Activated CD4-positive, alpha-beta memory T cell treated with anti-CD3 and anti-CD28 coated beads, Interleukin-2, amount 10 ng/mL, durations not matched to agents 7 days and 5 days (primary cell): Measurements from ENCODE around the gene VSNL1. TPM values are rescaled to one million over a fixed set of nuclear protein-coding genes. Genes with fewer than 3 reads are reported as not detected.

Experiments
- CTCF ChIA-PET: fragments of 350-600 bp; sonication (Branson Sonifier 250); formaldehyde crosslinking; loops from one replicate; lab custom pipeline; 2021; ENCODE audit warnings: antibody characterized with exemption, inconsistent platforms; lab: Charles Lee
- POLR2A ChIA-PET: fragments of 350-600 bp; sonication (Branson Sonifier 250); formaldehyde crosslinking; loops from one replicate; lab custom pipeline; 2021; ENCODE audit warnings: antibody characterized with exemption; lab: Charles Lee
- DNase-seq: peaks from one replicate; pipeline ENCODE4 v3.0.0-alpha.2; 2020
- H3K27ac Mint-ChIP-seq: one replicate; pipeline ENCODE4 v1.8.0; 2021; ENCODE audit warnings: mild to moderate bottlenecking, mixed read lengths
- H3K27me3 Mint-ChIP-seq: one replicate; pipeline ENCODE4 v1.8.0; 2021; ENCODE audit warnings: mixed read lengths
- H3K36me3 Mint-ChIP-seq: one replicate; pipeline ENCODE4 v1.8.0; 2021; ENCODE audit warnings: low read depth, mixed read lengths
- H3K4me1 Mint-ChIP-seq: one replicate; pipeline ENCODE4 v1.8.0; 2021; ENCODE audit warnings: mixed read lengths
- H3K4me3 Mint-ChIP-seq: one replicate; pipeline ENCODE4 v1.8.0; 2021; ENCODE audit warnings: mild to moderate bottlenecking, mixed read lengths
- H3K9me3 Mint-ChIP-seq: one replicate; pipeline ENCODE4 v1.8.0; 2021; ENCODE audit warnings: mixed read lengths
- total RNA-seq, 2 experiments: library from RNA; stranded (reverse); gene quantifications; one replicate each; pipeline ENCODE4 v1.2.3, GENCODE V29; 2021

The VSNL1 gene
- total RNA-seq = not detected

GRCh38 chr2:17540093-17540812 is at the start of gene VSNL1:
Gene VSNL1, plus strand, starts transcription at chr2:17540696. Its CDS starts 51,379 bp downstream, at chr2:17592075.
- Mint-ChIP-seq H3K27me3 (peaks cover 56% of the 10 kb centered on the region), H3K36me3 (no peaks in the 10 kb centered on the region), H3K27ac (no peak within 1 kb of the TSS), H3K4me3 (peak within 1 kb of the TSS; percentile 30), H3K9me3 (no peaks in the 10 kb centered on the region), H3K4me1 (peaks cover 2% of the 10 kb centered on the region)
- CTCF ChIA-PET = no interaction called here
- POLR2A ChIA-PET = no interaction called here
- no peak for DNase-seq

DNA sequence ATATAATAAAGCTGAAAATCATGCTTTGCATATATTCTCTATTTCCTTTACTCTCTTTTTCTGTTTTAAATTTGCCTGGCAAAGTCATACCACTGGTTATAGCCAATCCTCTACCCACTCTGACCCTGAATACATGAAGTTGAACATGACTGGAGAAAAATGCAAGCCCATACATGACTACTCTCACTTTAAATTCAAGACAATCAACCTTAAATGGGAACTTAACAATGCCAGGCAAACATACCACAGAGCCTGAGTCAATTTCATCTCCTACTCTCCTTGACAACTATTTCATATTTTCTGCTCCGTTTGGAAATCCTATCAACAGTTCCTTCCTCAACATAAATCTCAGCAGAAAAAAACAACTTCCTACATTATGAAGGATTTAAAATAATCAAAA is 44.9 kb upstream of the VSNL1 start:
- ChIA-PET CTCF (no interaction called here), POLR2A (no interaction called here)
- Mint-ChIP-seq H3K9me3 (no peaks in the 10 kb centered on the region), H3K4me3 (no peak overlapping the region), H3K27me3 (no peaks in the 10 kb centered on the region), H3K4me1 (no peaks in the 10 kb centered on the region), H3K27ac (no peak overlapping the region), H3K36me3 (no peaks in the 10 kb centered on the region)
- DNase-seq = no peak

- ChIA-PET POLR2A (no interaction called here), CTCF (no interaction called here)
- Mint-ChIP-seq H3K4me1 (no peaks in the 10 kb centered on the region), H3K27me3 (no peaks in the 10 kb centered on the region), H3K36me3 (no peaks in the 10 kb centered on the region), H3K4me3 (no peak overlapping the region), H3K27ac (no peak overlapping the region), H3K9me3 (no peaks in the 10 kb centered on the region)
- no peak for DNase-seq
Measured at GRCh38 chr2:17497718-17498117, 42.8 kb upstream of the VSNL1 start.

- Mint-ChIP-seq H3K36me3 (no peaks in the 10 kb centered on the region), H3K27ac (no peak overlapping the region), H3K9me3 (no peaks in the 10 kb centered on the region), H3K27me3 (no peaks in the 10 kb centered on the region), H3K4me3 (no peak overlapping the region), H3K4me1 (no peaks in the 10 kb centered on the region)
- DNase-seq = no peak
- POLR2A ChIA-PET = no interaction called here
- CTCF ChIA-PET = no interaction called here
Measured at GRCh38 chr2:17506736-17507616, 33.5 kb upstream of the VSNL1 start.

DNA sequence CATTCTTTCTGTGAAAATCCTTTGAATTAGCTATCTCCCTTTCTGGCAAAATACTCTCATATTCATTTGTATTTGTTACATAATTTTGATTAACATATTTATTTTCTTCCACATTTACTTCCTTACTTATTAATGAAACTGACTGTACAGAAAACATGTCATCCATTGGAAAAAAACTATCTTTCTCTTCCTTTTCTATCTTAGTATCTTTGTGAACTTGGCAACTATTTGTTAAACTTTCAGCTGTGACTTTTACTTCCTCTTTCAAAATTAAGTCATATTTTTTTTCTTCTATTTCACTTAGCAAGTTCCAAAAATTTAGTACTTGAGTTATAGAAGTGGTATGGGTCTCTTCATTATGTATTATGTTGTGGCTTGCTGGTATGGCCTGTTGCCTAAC is 24.8 kb upstream of the VSNL1 start:
- no peaks in the 10 kb centered on the region for H3K36me3 Mint-ChIP-seq
- DNase-seq = no peak
- H3K27me3 Mint-ChIP-seq = peaks cover 2% of the 10 kb centered on the region
- no peaks in the 10 kb centered on the region for H3K4me1 Mint-ChIP-seq
- no peak overlapping the region for H3K4me3 Mint-ChIP-seq
- no peak overlapping the region for H3K27ac Mint-ChIP-seq
- H3K9me3 Mint-ChIP-seq = no peaks in the 10 kb centered on the region
- ChIA-PET CTCF (no interaction called here), POLR2A (no interaction called here)

DNA sequence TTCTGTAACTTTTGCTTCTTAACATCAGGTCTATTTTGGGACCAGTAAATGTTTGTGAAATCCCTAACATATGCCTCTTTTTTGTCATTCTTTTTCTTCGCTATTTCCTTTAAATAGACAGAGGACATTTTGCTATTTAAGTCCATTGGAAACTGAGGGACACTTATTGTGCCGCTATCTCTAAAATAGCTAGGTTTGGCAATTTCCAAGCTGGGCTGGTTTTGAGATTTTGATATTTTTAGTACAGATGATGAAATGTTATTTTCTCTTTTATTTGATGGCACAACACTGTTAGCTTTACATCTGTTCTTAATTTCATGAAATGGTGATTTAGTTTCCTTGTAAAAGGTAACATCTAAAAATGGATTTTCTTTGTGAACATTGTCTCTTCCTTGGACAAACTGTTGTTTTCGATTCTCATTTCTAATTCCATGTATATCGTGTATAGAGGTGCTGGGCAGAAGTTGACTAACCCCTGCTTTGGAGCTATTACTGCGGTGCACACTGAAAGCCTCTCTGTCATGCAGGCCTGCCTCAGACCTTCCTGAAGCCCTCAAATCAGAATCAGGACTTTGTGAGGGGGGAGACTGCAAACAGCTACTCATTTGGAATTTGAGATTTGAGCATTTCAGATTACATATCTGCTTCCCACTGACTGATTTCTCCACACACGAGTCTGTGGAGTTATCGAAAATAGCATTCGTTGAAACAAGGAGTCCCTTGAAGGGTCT is 22.9 kb upstream of the VSNL1 start:
- H3K4me1 Mint-ChIP-seq = no peaks in the 10 kb centered on the region
- POLR2A ChIA-PET = no interaction called here
- no peak overlapping the region for H3K4me3 Mint-ChIP-seq
- no peaks in the 10 kb centered on the region for H3K9me3 Mint-ChIP-seq
- CTCF ChIA-PET = interaction anchor here (0.6 to 1.2 kb wide), 2 partner anchors 153 to 909 kb away, joined by 3 read pairs; no protein-coding TSS in a partner anchor
- peaks cover 4% of the 10 kb centered on the region for H3K27me3 Mint-ChIP-seq
- no peak overlapping the region for H3K27ac Mint-ChIP-seq
- H3K36me3 Mint-ChIP-seq = no peaks in the 10 kb centered on the region
- DNase-seq = no peak

GRCh38 chr2:17518212-17519154 is 22.0 kb upstream of the VSNL1 start, which contains the start of gene RAD51AP2:
Gene RAD51AP2, minus strand, starts transcription at chr2:17518440. Its CDS starts 25 bp downstream, at chr2:17518415.
- ChIA-PET CTCF (no interaction called here), POLR2A (no interaction called here)
- Mint-ChIP-seq H3K4me1 (no peaks in the 10 kb centered on the region), H3K9me3 (no peaks in the 10 kb centered on the region), H3K27ac (no peak within 1 kb of the TSS), H3K36me3 (no peaks in the 10 kb centered on the region), H3K27me3 (peaks cover 4% of the 10 kb centered on the region), H3K4me3 (no peak within 1 kb of the TSS)
- no peak for DNase-seq

DNA sequence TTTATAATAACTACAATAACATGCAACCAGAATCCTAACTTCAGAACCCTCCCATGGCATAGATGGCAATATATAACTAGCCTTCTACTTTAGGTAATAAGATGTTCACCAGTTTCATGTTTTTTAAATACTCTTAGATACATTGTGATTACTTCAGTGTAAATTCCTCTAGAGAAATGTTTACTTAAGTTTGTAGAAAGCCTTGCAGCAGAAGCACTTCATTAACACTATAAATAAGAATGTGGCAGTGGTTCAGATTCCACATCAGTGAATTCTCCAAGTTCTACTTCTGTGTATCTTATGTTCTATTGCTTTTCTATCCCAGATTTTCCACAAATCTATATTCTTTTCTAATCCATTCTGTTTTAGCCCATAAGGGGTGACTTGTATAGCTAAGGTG is 21.0 kb upstream of the VSNL1 start:
- Mint-ChIP-seq H3K27ac (no peak overlapping the region), H3K4me3 (no peak overlapping the region), H3K9me3 (no peaks in the 10 kb centered on the region), H3K36me3 (no peaks in the 10 kb centered on the region), H3K4me1 (no peaks in the 10 kb centered on the region), H3K27me3 (peaks cover 4% of the 10 kb centered on the region)
- ChIA-PET POLR2A (no interaction called here), CTCF (no interaction called here)
- DNase-seq = no peak

DNA sequence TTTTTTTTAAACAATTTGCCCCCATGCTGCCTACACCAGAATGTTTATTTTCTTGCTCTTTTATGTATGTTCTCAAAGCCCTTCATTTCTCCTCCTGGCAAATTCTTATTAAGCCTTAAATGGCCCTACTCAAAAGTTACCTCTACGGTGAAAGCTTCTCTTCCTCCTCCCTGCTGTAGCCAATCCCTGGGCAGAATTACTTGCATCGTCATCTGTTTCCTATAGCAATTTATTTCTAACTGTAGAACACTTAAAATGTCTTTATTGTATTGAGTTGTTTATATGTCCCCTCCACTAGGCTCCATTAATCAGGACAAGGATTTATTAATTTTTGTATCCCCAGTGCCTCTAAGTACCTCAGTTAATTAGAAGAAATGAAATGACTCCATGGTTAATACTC is 19.7 kb upstream of the VSNL1 start:
- DNase-seq = no peak
- peaks cover 4% of the 10 kb centered on the region for H3K27me3 Mint-ChIP-seq
- no peak overlapping the region for H3K4me3 Mint-ChIP-seq
- H3K4me1 Mint-ChIP-seq = no peaks in the 10 kb centered on the region
- H3K9me3 Mint-ChIP-seq = no peaks in the 10 kb centered on the region
- CTCF ChIA-PET = no interaction called here
- H3K27ac Mint-ChIP-seq = no peak overlapping the region
- POLR2A ChIA-PET = no interaction called here
- no peaks in the 10 kb centered on the region for H3K36me3 Mint-ChIP-seq

GRCh38 chr2:17521621-17522020 is 18.9 kb upstream of the VSNL1 start:
- no peaks in the 10 kb centered on the region for H3K36me3 Mint-ChIP-seq
- no peak for DNase-seq
- H3K4me1 Mint-ChIP-seq = no peaks in the 10 kb centered on the region
- H3K27ac Mint-ChIP-seq = no peak overlapping the region
- CTCF ChIA-PET = no interaction called here
- H3K9me3 Mint-ChIP-seq = no peaks in the 10 kb centered on the region
- POLR2A ChIA-PET = no interaction called here
- H3K4me3 Mint-ChIP-seq = no peak overlapping the region
- peaks cover 4% of the 10 kb centered on the region for H3K27me3 Mint-ChIP-seq

- DNase-seq = no peak
- Mint-ChIP-seq H3K27ac (no peak overlapping the region), H3K36me3 (no peaks in the 10 kb centered on the region), H3K27me3 (peaks cover 4% of the 10 kb centered on the region), H3K4me1 (no peaks in the 10 kb centered on the region), H3K9me3 (no peaks in the 10 kb centered on the region), H3K4me3 (no peak overlapping the region)
- CTCF ChIA-PET = no interaction called here
- POLR2A ChIA-PET = no interaction called here
Measured at GRCh38 chr2:17522303-17522702, 18.2 kb upstream of the VSNL1 start.

DNA sequence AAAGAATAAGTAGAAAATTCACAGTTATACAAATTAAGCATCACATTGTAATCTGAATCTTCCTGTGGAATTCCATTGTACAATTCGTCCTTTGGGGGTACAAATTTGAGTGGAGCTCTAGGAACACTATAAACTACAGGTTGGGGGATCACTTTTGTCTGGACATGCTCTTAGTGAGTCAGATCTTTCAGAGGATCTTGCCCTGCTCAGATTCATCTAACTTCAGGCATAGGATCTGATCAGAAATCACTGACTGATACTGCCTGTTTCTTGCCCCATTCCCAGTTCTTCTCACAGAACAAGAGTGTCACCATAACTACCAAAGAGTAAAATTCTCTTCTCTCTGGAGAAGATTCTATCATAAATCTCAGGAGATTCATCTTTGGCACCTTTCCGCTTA is 10.7 kb upstream of the VSNL1 start:
- ChIA-PET POLR2A (no interaction called here), CTCF (no interaction called here)
- Mint-ChIP-seq H3K36me3 (no peaks in the 10 kb centered on the region), H3K9me3 (no peaks in the 10 kb centered on the region), H3K27ac (no peak overlapping the region), H3K4me3 (no peak overlapping the region), H3K4me1 (no peaks in the 10 kb centered on the region), H3K27me3 (no peaks in the 10 kb centered on the region)
- DNase-seq = no peak
